ENCODE results near the gene GRAMD2A. TPM values are rescaled to one million over a fixed set of nuclear protein-coding genes. Genes with fewer than 3 reads are reported as not detected.
"Not testable (repeated sequence)": the region's sequence is repeated elsewhere in the genome, so short reads cannot be mapped to it uniquely, and the experiment has no call there.

The GRAMD2A gene
- total RNA-seq, 4 donors from 2014 or later: 0.39 to 0.64 TPM; not detected in 2

DNA sequence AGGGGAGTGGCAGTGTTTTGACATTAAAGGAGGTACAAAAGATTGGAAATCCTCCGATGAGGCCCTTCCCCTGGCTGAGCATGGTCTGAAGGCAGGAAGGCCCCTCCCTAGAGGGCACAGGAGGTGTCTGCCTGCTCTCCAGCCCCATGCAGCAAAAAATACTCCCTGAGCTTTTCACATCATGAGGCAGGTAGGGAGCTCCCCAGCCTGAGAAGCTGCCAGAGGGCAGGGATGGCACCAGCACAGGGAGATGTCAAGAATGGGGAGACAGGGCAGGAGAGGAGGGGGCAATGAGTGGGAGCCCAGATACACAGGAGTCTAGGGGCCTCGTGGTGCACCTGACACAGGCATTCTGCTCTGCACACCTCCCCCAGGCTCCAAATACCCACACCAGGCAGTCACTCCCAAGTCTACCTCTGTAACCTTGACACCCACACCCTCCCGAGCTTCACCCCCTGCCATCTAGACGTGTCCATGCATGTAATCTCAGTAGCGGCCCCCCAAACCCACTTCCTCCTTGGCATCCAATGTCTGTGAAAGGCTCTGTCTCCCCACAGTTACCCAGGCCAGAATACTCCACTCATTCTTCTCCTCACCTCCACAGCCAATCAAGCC, 22.9 kb downstream of the GRAMD2A start:
- Histone ChIP-seq H3K36me3 (no peaks in the 10 kb centered on the region), H3K4me3 (no peak overlapping the region), H3K4me1 (peaks cover 0 to 5% (median 0%) of the 10 kb centered on the region in 3 donors), H3K9me3 (no peaks in the 10 kb centered on the region), H3K27me3 (peaks cover 25% of the 10 kb centered on the region), H3K27ac (no peak overlapping the region)
- TF ChIP-seq, protein P1, sequence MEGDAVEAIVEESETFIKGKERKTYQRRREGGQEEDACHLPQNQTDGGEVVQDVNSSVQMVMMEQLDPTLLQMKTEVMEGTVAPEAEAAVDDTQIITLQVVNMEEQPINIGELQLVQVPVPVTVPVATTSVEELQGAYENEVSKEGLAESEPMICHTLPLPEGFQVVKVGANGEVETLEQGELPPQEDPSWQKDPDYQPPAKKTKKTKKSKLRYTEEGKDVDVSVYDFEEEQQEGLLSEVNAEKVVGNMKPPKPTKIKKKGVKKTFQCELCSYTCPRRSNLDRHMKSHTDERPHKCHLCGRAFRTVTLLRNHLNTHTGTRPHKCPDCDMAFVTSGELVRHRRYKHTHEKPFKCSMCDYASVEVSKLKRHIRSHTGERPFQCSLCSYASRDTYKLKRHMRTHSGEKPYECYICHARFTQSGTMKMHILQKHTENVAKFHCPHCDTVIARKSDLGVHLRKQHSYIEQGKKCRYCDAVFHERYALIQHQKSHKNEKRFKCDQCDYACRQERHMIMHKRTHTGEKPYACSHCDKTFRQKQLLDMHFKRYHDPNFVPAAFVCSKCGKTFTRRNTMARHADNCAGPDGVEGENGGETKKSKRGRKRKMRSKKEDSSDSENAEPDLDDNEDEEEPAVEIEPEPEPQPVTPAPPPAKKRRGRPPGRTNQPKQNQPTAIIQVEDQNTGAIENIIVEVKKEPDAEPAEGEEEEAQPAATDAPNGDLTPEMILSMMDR (IDR thresholded peaks at IDR 0.05): no peak
- TF ChIP-seq EP300 (IDR thresholded peaks at IDR 0.05): no peak
- ATAC-seq: no peak
- 65 to 78% methylated on average over 3 to 5 of the region's 5 CpGs for WGBS, 2 donors (ENCODE audit: low coverage in 1 of 2)

DNA sequence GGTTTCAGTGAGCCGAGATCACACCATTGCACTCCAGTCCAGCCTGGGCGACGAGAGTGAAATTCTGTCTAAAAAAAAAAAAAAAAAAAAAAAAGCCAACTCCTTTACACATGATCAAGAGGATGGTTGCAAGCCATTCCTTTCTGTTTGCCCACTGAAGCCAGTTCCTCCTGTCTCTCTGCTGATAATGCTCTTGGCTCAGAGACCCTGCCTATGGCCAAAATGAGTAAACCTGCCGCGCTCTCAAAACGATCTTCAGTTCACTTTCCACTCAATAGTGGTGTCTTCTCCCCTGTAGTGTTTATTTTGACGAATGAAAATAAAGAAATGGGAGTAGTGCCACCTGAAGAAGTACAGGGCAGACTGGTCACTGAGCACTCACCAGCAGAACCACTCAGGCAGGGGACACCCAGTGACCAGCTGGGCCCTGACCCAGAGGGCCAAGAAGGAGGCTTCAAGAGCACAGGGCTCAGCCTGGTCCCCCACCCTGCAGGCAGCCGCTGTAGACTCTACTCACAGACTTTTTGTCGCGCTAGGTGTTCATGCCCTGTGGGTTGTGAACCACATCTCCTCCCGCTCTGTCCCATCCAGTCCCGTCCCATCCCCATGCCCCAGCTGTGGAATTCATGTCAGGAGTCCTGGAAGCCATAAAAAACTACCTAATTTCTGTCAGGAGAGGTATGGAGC, 23.6 kb downstream of the GRAMD2A start:
- no peak overlapping the region for H3K27ac ChIP-seq
- no peak overlapping the region for H3K4me3 ChIP-seq
- no peak for TF ChIP-seq POLR2A (IDR thresholded peaks at IDR 0.05)
- TF ChIP-seq, protein P1 (IDR thresholded peaks at IDR 0.05): no peak
- no peak for TF ChIP-seq EP300 (IDR thresholded peaks at IDR 0.05)
- TF ChIP-seq POLR2AphosphoS5 (IDR thresholded peaks at IDR 0.05): no peak
- no peaks in the 10 kb centered on the region for H3K4me1 ChIP-seq
- no peaks in the 10 kb centered on the region for H3K9me3 ChIP-seq
- no peak for ATAC-seq
- peaks cover 18% of the 10 kb centered on the region for H3K27me3 ChIP-seq
- no peaks in the 10 kb centered on the region for H3K36me3 ChIP-seq
- 40% methylated on average over 1 of the region's 12 CpGs; no CpG with 5 or more reads in 1 of the 2 donors for WGBS, 2 donors (ENCODE audit: low coverage in 1 of 2)

DNA sequence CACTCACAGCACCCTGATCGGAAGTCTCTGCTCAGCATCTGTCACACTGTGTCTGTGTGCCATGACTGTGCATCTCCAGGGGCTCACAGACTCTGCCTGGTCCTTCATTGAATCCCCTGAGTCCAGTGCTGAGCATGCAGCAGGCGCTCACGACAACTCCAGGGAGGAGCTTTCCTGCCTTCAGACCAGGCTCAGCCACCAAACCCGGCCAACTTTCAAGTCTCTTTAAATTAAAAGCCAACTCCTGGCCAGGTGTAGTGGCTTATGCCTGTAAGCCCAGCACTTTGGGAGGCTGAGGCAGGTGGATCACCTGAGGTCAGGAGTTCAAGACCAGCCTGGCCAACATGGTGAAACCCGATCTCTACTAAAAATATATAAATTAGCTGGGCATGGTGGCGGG, 24.2 kb downstream of the GRAMD2A start:
- H3K4me3 ChIP-seq: no peak overlapping the region
- no peak for ATAC-seq
- 76% methylated on average over 2 of the region's 6 CpGs; no CpG with 5 or more reads in 1 of the 2 donors for WGBS, 2 donors (ENCODE audit: low coverage in 1 of 2)
- no peaks in the 10 kb centered on the region for H3K9me3 ChIP-seq
- H3K4me1 ChIP-seq: no peaks in the 10 kb centered on the region
- no peak overlapping the region for H3K27ac ChIP-seq
- H3K36me3 ChIP-seq: no peaks in the 10 kb centered on the region
- TF ChIP-seq EP300 (IDR thresholded peaks at IDR 0.05): no peak
- TF ChIP-seq, protein P1 (IDR thresholded peaks at IDR 0.05): no peak
- TF ChIP-seq POLR2AphosphoS5 (IDR thresholded peaks at IDR 0.05): no peak
- TF ChIP-seq POLR2A (IDR thresholded peaks at IDR 0.05): no peak
- H3K27me3 ChIP-seq: peaks cover 18% of the 10 kb centered on the region

DNA sequence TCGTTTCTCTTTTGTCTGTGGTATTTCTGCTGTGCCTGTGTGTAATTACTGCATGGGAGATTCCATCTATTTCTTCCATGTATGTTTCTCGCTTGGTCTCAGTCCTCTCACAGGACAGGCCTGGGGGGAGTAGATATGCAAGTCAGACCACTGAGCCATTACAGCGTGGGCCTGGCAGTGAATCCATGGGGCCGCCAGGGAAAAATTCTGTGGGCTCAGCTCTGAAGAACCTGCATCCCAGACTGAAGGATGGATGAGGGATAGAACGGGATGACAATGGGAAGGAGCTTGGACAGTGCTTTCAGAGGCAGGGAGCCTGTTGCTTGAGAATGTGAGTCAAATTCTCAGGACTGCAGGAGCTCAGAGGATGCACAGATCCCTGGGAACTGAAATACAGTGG, 24.8 kb downstream of the GRAMD2A start:
- Histone ChIP-seq H3K4me3 (no peak overlapping the region), H3K36me3 (no peaks in the 10 kb centered on the region), H3K9me3 (no peaks in the 10 kb centered on the region), H3K4me1 (no peaks in the 10 kb centered on the region), H3K27ac (no peak overlapping the region), H3K27me3 (peaks cover 18% of the 10 kb centered on the region)
- 58 to 60% methylated on average over 1 to 2 of the region's 5 CpGs for WGBS, 2 donors (ENCODE audit: low coverage in 1 of 2)
- ATAC-seq: no peak
- TF ChIP-seq POLR2A (IDR thresholded peaks at IDR 0.05) (no peak), POLR2AphosphoS5 (IDR thresholded peaks at IDR 0.05) (no peak), EP300 (IDR thresholded peaks at IDR 0.05) (no peak)
- TF ChIP-seq, protein P1 (IDR thresholded peaks at IDR 0.05): no peak

DNA sequence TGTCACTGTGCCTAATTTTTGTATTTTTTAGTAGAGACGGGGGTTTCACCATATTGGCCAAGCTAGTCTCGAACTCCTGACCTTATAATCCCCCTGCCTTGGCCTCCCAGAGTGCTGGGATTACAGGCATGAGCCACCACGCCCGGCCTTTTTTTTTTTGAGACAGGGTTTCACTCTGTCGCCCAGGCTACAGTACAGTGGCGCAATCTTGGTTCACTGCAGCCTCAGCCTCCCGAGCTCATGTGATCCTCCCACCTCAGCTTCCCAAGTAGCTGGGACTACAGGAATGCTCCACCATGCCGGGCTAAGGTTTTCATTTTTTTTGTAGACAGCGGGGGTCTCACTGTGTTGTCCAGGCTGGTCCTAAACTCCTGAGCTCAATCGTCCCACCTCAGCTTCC, 25.6 kb downstream of the GRAMD2A start:
- H3K4me1 ChIP-seq, H3K9me3 ChIP-seq, H3K36me3 ChIP-seq, H3K4me3 ChIP-seq, ATAC-seq, H3K27ac ChIP-seq: not testable (repeated sequence)
- peaks cover 24% of the 10 kb centered on the region for H3K27me3 ChIP-seq
- WGBS, 2 donors (ENCODE audit: low coverage in 1 of 2): 85 to 93% methylated on average over 5 to 9 of the region's 10 CpGs
